ENCODE data around the gene ZNF175.

- TF ChIP-seq YY1 (IDR thresholded peaks at IDR 0.05; ENCODE audit: insufficient read depth, insufficient read length): no peak
- no peak for TF ChIP-seq ZNF274 (IDR thresholded peaks at IDR 0.05; ENCODE audit: low read depth, low read length)
These were observed 516 bp downstream of the ZNF175 start for GRCh38 chr19:51571599-51571998.

Data from NT2/D1 (cell line).